Fibroblast of mammary gland (primary cell): Measurements from ENCODE around the gene ELF2.

ENCODE experiments used
- DNase-seq: peaks from one replicate; pipeline ENCODE4 v3.0.0-alpha.2; 2010; ENCODE audit warnings: low read depth
- H3K4me3 ChIP-seq: 2 replicates; pipeline ENCODE4 v1.5.1; 2011; ENCODE audit warnings: low read depth, mild to moderate bottlenecking, low read length, moderate library complexity; ENCODE audit not compliant: control insufficient read depth
- CTCF ChIP-seq: conservative IDR thresholded peaks from 2 replicates; pipeline ENCODE4 v1.5.1; 2011; ENCODE audit warnings: low read depth, low read length, inconsistent platforms; ENCODE audit not compliant: control insufficient read depth, insufficient read depth

Gene ELF2

GRCh38 chr4:139154538-139154937 is 22.5 kb downstream of the ELF2 start:
- TF ChIP-seq CTCF = no peak
- no peak for DNase-seq
- H3K4me3 ChIP-seq = no peak overlapping the region

GRCh38 chr4:139154134-139154421 is 22.9 kb downstream of the ELF2 start:
- no peak for DNase-seq
- TF ChIP-seq CTCF = no peak
- no peak overlapping the region for H3K4me3 ChIP-seq

GRCh38 chr4:139153411-139154133 is 23.4 kb downstream of the ELF2 start:
- TF ChIP-seq CTCF = no peak
- no peak overlapping the region for H3K4me3 ChIP-seq
- DNase-seq = no peak

GRCh38 chr4:139152249-139152648 is 24.8 kb downstream of the ELF2 start:
- TF ChIP-seq CTCF = no peak
- no peak for DNase-seq
- no peak overlapping the region for H3K4me3 ChIP-seq

- H3K4me3 ChIP-seq = no peak overlapping the region
- TF ChIP-seq CTCF = no peak
- DNase-seq = no peak
These were observed 29.9 kb downstream of the ELF2 start for GRCh38 chr4:139146926-139147629.

GRCh38 chr4:139145552-139145932 is 31.5 kb downstream of the ELF2 start:
- TF ChIP-seq CTCF = no peak
- H3K4me3 ChIP-seq = no peak overlapping the region
- no peak for DNase-seq
